ENCODE results near the gene ZNF585A. TPM values are rescaled to one million over a fixed set of nuclear protein-coding genes. Genes with fewer than 3 reads are reported as not detected.
"Not testable (repeated sequence)": the region's sequence is repeated elsewhere in the genome, so short reads cannot be mapped to it uniquely, and the experiment has no call there.

ZNF585A gene
- total RNA-seq (2014; rRNA removed; shearing (Covaris generic)): 8.1 and 18.8 TPM in 2 replicates

DNA sequence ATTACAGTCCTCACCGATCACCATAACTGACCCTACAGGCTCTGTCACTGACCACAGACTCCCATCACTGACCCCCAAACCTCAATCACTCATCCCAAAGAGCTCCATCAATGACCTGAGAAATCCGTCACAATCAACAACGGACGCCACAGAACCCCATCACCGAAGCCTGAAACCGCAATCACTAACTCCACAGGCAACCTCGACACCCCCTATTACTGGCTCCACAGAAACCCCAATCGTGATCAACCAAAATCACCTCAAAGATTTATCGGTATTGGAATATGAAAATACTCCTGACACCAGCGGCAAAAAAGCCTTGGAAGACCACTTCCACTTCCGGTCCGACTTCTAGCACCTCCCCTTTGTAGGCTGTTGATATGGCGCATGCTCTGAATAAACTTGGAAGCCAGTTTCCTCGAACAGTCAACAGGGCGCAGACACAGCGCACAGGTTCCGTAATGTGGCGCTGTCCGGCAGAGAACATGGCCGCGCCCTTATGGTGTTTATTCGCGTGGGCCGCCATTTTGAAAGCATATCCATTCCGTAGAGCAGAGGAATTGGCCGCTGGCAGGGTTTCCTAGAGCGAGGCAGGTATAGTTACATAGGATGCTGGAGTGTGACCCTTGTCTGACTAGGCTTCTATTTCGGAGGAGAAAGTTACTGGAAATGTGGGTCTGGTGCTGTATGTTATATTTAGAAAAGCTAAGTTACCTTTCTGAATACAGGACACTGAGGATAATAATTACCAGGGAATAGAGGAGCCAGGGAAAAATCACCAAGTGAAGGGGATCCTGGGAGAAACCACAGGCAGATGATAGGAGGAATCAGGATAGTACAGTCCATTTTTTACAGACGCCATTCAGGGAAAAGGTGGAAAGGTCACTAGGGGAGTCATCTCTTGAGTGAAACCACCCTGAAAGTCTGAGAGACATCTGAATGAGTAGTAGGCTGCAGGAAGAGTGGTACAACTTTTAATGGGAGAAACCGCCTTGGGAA lies at the start of gene ZNF585A:
Gene ZNF585A, minus strand, starts transcription at position 328 of the 999 bp plus-strand sequence. CDS start 2,785 bp downstream, outside the sequence.
- DNase-seq (ENCODE audit: low spot score): peak; percentile 98

DNA sequence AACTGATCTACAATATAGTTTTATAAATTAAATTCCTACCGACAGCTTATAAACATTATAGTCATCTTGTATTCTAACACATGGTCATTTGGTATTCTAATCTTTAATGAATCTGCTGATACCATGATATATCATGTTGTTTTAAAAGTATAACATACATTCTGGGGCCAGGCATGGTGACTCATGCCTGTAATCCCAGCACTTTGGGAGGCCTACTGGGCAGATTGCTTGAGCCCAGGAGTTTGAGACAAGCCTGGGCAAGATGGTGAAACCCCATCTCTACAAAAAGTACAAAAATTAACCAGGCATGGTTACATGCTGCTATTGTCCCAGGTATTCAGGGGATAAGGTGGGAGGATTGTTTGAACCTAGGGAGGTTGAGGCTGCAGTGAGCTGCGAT lies 48.6 kb upstream of the ZNF585A start:
- no peak for DNase-seq (ENCODE audit: low spot score)

DNA sequence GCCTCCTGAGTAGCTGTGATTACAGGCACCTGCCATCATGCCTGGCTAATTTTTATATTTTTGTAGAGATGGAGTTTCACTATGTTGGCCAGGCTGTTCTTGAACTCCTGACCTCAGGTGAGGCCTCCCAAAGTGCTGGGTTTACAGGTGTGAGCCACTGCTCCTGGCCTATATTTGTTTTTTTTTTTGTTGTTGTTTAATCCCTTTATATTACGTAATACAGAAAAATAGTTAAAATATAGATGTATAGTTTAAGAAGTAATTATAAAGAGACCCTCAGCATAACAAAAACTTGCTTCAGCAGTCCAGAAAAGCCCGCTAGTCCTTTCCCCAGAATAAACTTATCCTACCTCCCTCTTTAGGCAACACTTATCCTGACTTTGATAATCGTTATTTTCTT lies 47.9 kb upstream of the ZNF585A start:
- no peak for DNase-seq (ENCODE audit: low spot score)

DNA sequence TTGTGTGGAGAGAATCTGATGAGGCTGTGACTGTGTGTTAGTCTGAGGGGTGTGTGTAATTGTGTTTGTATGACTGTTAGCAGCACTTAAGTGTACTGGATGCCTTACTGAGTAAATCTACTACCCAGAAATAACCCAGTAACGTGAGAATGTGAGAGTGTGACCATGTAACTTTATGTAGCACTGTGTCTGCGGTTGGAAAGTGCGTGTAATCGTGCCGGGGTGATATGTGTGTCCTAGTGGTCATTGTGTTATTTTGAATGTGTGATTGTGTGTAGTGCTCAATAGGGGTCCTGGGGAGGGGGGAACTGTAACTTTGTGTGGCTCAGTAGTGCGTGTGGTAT lies 46.1 kb upstream of the ZNF585A start:
- no peak for DNase-seq (ENCODE audit: low spot score)

DNA sequence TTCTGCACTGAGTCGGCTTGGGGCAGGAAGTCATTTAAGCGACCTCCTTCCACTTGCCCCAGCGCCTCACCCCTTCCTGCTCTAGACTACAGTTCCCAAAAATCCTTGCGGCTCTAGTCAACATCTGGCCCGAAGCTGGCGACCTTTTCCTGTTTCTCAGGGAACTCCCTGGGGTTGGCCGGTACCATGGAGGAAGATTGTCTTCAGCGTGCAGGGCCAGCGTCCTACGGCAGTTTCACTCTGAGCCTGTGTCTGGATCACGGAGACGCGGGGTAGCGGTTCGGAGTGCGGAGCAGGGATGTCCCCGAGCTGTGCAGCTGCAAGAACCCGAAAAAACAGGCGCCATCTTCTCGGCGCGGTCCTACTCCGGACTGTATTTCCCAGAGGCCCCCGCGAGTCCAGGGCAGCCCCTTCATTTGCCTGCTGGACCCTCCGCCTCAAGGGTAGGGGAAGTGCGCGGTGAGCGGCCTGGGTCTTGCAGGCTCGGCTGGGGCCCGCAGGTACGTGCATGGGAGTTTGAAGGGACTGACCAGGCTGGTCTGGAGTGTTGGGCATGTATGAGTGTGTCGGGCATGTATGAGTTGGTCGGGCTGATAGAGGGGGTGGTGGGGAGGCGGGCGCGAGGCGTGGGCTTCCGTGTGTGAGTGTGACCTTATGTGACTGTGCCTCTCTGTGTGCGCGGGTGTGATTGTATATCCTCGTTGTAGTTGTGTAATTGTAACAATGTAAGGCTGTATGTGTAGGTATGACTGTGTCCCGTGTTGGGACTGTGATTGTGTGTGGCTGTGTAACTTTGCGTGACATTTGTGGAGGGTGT lies 45.5 kb upstream of the ZNF585A start, which contains the start of gene ZNF383:
Gene ZNF383, plus strand, starts transcription at position 440 of the 817 bp plus-strand sequence. CDS start 12,240 bp downstream, outside the sequence.
- DNase-seq (ENCODE audit: low spot score): peak; percentile 82

DNA sequence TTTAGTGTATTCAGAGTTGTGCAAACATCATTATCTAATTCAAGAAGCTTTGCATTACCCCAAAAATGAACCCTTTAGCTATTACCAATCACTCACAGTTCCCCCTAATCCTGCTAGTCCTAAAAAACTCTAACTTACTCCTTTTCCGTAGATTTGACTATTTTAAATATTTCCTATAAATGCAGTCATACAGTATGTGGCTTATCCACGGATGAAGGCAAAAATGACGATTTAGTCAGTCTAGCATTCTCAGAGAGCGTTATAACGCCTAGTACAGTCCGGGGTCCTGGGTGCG lies 44.9 kb upstream of the ZNF585A start:
- DNase-seq (ENCODE audit: low spot score): no peak

DNA sequence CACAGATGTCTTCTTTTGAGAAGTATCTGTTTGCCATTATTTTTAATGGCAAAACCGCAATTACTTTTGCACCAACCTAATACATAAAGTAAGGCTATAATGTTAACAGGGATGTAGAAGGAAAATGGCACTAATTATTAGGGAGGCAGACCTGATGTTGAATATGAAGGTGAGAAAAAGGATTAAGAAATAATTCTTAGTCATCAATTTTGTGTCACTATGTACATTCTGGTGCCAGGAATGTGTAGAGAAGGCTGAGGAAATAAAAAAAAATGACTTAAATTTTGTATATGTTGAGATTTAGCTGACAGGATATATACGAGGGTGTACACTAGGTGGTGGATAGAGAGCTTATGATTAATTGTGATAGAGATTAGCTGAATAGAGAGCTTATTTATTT lies 25.3 kb upstream of the ZNF585A start:
- no peak for DNase-seq (ENCODE audit: low spot score)

DNA sequence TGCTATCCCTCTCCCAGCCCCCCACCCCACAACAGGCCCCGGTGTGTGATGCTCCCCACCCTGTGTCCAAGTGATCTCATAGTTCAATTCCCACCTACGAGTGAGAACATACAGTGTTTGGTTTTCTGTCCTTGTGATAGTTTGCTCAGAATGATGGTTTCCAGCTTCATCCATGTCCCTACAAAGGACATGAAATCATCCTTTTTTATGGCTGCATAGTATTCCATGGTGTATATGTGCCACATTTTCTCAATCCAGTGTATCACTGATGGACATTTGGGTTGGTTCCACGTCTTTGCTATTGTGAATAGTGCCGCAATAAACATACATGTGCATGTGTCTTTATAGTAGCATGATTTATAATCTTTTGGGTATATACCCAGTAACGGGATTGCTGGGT lies 24.6 kb upstream of the ZNF585A start:
- not testable (repeated sequence) for DNase-seq (ENCODE audit: low spot score)

DNA sequence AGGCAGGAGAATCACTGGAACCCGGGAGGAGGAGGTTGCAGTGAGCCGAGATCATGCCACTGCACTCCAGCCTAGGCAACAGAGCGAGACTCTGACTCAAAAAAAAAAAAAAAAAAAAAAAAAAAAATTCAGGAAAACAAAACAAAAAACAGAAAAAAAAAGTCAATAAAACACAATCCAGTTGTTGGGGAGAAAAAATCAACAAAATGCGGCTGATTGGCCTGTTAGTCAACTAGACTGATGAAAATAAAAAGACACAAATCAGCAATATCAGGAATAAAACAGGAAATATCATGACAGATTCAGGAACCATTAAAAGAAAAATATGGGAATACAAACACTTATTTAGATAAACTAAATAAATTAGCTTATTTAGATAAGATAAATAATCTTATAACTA lies 22.8 kb upstream of the ZNF585A start:
- not testable (repeated sequence) for DNase-seq (ENCODE audit: low spot score)

DNA sequence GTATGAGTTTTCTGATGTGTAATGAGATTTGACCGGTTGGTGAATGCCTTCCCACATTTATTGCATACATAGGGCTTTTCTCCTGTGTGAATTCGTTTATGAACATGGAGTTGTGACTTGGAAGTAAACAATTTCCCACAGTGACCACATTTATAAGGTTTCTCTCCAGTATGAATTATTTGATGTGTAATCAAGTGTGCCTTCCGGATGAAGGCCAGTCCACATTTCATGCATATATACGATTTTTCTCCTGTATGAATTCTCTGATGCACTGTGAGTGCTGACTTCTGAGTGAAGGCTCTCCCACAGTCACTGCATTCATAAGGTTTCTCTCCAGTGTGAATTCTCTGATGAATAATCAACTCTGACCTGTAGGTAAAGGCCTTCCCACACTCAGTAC lies 13.6 kb upstream of the ZNF585A start:
- not testable (repeated sequence) for DNase-seq (ENCODE audit: low spot score)

DNA sequence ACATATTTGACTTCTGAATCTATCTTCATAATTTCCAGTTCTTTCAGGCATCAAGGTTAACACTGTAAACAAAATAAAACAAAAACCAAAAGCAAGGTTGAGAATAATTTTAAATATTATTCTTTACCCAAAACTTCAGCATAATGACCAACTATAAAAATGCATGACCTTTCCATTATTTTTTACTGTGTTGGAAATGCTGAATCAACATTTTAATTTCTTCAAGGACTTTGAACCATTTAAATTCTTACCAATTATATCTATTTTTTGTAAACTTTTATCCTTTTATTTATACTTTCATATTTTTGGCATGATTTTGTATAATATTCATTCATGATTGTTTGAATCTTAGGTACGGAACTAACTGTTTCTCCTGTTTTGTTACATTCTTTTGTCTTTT lies 6.9 kb downstream of the ZNF585A start:
- no peak for DNase-seq (ENCODE audit: low spot score)

DNA sequence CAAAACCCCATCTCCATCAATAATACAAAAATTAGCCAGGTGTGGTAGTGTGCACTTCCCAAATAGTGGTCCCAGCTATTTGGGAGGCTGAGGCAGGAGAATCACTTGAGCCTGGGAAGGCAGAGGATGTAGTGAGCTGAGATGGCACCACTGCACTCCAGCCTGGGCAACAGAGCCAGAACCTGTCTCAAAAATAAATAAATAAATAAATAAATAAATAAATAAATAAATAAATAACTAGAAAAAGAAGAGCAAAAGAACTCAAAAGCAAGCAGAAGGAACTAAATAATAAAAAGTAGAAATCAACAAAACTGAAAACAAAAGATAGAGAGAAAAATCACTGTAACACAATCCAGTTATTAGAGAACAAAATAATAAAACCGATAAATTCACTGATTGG lies 12.3 kb downstream of the ZNF585A start:
- no peak for DNase-seq (ENCODE audit: low spot score)

DNA sequence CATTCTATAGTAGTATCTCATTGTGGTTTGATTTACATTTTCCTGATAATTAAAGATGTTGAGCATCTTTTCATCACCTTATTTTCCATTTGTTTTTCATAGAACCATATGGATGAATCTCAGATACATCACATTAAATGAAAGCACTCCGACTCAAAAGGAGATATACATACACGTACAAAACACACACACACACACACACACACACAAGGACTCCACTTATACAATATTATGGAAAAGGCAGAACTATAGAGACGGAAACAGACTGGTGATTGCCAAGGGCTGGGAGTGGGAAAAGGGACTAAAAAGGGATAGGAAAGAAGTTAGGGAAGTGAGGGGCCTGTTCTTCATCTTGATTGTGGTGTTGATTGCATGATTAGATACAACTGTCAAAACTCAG lies 24.3 kb downstream of the ZNF585A start:
- DNase-seq (ENCODE audit: low spot score): no peak

DNA sequence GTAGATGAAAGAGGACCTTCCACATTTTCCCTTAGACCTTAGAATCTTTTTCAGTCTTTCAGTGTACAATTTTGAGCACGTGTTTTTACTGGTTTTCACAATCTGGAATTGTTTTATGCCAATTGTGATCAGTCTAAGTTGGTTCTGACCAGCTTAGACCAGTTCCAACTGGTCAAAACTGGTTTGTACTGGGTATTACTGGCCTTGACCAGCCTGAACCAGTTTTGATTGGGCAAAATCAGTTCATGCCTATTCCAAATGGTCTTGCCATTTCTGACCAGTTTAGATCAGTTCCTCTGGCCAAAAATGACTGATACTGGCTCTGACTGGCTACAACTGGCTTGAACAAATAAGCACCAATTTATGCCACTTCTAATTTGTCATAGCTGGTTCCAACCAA lies 36.4 kb downstream of the ZNF585A start:
- no peak for DNase-seq (ENCODE audit: low spot score)

DNA sequence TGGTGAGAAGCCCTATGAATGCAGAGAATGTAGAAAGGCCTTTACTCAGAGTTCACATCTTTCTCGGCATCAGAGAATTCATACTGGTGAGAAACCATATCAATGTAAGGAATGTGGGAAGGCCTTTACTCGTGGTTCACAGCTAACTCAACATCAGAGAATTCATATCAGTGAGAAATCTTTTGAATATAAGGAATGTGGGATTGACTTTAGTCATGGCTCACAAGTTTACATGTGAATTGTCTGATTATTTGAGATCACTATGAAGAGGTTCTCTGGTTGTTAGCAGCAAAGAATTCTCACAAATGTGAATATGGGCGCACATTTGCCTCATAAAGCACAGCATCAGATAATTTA lies 43.7 kb downstream of the ZNF585A start:
- DNase-seq (ENCODE audit: low spot score): no peak

DNA sequence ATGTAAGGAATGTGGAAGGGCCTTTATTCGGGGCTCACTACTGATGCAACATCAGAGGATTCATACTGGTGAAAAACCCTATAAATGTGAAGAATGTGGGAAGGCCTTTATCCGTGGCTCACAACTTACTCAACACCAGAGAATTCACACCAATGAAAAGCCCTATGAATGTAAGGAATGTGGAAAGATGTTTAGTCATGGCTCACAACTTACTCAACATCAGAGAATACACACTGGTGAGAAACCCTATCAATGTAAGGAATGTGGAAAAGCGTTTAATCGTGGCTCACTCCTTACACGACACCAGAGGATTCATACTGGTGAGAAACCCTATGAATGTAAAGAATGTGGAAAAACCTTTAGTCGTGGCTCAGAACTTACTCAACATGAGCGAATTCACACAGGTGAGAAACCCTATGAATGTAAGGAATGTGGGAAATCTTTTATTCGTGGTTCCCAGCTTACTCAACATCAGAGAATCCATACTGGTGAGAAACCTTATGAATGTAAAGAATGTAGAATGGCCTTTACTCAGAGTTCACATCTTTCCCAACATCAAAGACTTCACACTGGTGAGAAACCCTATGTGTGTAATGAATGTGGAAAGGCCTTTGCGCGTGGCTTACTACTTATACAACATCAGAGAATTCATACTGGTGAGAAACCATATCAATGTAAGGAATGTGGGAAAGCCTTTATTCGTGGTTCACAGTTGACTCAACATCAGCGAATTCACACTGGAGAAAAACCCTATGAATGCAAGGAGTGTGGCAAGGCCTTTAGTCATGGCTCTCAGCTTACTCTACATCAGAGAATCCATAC lies 44.3 kb downstream of the ZNF585A start:
- DNase-seq (ENCODE audit: low spot score): no peak

DNA sequence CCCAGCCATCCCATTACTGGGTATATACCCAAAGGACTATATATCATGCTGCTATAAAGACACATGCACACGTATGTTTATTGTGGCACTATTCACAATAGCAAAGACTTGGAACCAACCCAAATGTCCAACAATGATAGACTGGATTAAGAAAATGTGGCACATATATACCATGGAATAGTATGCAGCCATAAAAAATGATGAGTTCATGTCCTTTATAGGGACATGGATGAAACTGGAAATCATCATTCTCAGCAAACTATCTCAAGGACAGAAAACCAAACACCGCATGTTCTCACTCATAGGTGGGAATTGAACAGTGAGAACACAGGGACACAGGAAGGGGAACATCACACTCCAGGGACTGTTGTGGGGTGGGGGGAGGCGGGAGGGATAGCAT lies 50.4 kb downstream of the ZNF585A start:
- not testable (repeated sequence) for DNase-seq (ENCODE audit: low spot score)

DNA sequence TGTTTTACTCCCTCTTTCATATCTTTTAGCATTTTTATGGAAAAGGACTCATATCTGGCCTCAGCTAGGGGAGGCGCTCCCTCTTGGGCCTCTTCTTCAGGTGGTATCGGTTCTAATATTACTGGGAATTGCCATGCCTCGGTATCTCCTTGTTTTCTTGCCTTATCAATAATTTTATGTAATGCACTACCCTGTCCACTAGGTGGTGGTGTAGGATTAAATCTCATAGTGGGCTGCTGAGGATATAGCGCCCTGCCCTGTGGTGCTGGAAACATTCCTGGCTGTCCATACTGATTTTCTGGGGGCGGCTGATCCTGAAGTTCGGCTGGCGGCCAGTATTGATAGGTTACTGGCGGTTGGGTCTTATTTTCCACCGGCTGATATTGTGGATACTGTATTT lies 58.5 kb downstream of the ZNF585A start:
- DNase-seq (ENCODE audit: low spot score): no peak

DNA sequence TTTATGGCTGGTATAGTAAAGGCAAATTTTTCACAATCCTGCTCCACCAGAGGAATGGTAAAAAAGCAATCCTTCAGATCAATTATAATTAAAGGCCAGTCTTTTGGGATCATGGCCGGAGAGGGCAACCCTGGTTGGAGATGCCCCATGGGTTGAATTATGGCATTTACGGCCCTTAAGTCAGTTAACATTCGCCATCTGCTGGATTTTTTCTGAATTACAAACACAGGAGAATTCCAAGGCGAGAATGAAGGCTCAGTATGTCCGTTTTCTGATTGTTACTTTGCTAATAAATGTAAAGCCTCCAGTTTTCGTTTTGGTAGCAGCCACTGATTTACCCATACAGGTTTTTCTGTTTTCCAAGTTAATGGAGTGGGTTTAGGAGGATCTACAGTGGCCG lies 60.7 kb downstream of the ZNF585A start:
- DNase-seq (ENCODE audit: low spot score): peak; percentile 10

DNA sequence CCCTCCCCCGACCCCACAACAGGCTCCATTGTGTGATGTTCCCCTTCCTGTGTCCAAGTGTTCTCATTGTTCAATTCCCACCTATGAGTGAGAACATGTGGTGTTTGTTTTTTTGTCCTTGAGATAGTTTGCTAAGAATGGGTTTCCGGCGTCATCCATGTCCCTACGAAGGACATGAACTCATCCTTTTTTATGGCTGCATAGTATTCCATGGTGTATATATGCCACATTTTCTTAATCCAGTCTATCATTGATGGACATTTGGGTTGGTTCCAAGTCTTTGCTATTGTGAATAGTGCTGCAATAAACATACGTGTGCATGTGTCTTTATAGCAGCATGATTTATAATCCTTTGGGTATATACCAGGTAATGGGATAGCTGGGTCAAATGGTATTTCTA lies 68.4 kb downstream of the ZNF585A start:
- DNase-seq (ENCODE audit: low spot score): not testable (repeated sequence)

DNA sequence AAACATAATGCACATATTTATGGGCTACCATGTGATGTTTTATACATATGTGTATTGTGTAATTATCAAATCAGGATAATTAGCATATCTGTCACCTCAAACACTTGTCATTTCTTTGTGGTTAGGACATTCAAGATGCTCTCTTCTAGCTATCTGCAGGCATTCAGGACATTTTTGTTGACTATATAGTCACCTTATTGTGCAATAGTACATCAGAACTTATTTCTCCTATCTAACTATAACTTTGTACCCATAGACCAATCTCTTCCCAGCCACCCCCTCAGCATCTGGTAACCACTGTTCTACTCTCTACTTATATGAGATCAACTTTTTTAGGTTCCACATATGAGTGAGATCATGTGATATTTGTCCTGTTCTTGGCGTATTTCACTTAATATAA lies 73.9 kb downstream of the ZNF585A start:
- DNase-seq (ENCODE audit: low spot score): no peak

DNA sequence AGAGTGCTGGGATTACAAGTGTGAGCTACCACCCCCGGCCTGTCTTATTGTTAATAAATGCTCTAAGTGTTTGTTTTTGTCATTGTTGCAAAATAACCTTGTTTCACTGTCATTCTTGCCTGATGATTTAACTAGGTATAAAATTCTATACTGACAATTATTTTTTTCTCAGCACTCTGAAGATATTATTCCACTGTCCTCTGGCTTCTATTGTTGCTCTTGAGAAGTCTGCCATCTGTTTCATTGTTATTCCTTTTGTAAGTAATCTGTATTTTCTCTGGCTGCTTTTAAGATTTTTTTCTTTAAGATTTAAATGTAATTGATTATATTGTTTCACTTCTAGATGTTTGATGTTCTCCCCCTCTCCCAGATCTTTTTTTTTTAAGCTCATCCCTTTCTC lies 76.6 kb downstream of the ZNF585A start:
- no peak for DNase-seq (ENCODE audit: low spot score)
